ENCODE results near the gene ANP32E.

The ANP32E gene

GRCh38 chr1:150281758-150282557, 46.0 kb upstream of the ANP32E start, which contains the start of gene CIART:
Gene CIART, plus strand, starts transcription at chr1:150282554. Its CDS starts 714 bp downstream, at chr1:150283268.
- no peaks in the 10 kb centered on the region for H3K36me3 ChIP-seq (ENCODE audit: low read length)
- H3K27me3 ChIP-seq (ENCODE audit: low read length), result no peaks in the 10 kb centered on the region
- H3K9ac ChIP-seq (ENCODE audit: low read length), result peak within 1 kb of the TSS; percentile 38; the same call in 1 of the 2 replicates
- H3F3A ChIP-seq (ENCODE audit: insufficient read depth), result no peaks in the 10 kb centered on the region
- TF ChIP-seq EZH2phosphoT487 (conservative IDR thresholded peaks at IDR 0.05; ENCODE audit: low read length), result no peak
- TF ChIP-seq, protein P1, sequence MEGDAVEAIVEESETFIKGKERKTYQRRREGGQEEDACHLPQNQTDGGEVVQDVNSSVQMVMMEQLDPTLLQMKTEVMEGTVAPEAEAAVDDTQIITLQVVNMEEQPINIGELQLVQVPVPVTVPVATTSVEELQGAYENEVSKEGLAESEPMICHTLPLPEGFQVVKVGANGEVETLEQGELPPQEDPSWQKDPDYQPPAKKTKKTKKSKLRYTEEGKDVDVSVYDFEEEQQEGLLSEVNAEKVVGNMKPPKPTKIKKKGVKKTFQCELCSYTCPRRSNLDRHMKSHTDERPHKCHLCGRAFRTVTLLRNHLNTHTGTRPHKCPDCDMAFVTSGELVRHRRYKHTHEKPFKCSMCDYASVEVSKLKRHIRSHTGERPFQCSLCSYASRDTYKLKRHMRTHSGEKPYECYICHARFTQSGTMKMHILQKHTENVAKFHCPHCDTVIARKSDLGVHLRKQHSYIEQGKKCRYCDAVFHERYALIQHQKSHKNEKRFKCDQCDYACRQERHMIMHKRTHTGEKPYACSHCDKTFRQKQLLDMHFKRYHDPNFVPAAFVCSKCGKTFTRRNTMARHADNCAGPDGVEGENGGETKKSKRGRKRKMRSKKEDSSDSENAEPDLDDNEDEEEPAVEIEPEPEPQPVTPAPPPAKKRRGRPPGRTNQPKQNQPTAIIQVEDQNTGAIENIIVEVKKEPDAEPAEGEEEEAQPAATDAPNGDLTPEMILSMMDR (IDR thresholded peaks at IDR 0.05; ENCODE audit: insufficient read depth, low read length, poor library complexity, severe bottlenecking), result no peak
- H3K9me3 ChIP-seq (ENCODE audit: insufficient read depth, low read length), result no peaks in the 10 kb centered on the region
- peak within 1 kb of the TSS; percentile 96 for H2AFZ ChIP-seq (ENCODE audit: low read depth, low read length, severe bottlenecking)
- H4K20me1 ChIP-seq (ENCODE audit: low read depth, low read length), result no peaks in the 10 kb centered on the region
- no peak within 1 kb of the TSS for H3K4me3 ChIP-seq (ENCODE audit: insufficient read depth, low read length, poor library complexity, severe bottlenecking)
- H3K79me2 ChIP-seq (ENCODE audit: insufficient read depth, low read length), result no peaks in the 10 kb centered on the region
- no peak within 1 kb of the TSS for H3K27ac ChIP-seq (ENCODE audit: low read depth, low read length)
- peak within 1 kb of the TSS; percentile 51 for H3K4me2 ChIP-seq (ENCODE audit: low read depth, low read length, poor library complexity, severe bottlenecking)
- H3K9me2 ChIP-seq (replicated peaks; ENCODE audit: insufficient read depth, low read length), result no peaks in the 10 kb centered on the region

DNA sequence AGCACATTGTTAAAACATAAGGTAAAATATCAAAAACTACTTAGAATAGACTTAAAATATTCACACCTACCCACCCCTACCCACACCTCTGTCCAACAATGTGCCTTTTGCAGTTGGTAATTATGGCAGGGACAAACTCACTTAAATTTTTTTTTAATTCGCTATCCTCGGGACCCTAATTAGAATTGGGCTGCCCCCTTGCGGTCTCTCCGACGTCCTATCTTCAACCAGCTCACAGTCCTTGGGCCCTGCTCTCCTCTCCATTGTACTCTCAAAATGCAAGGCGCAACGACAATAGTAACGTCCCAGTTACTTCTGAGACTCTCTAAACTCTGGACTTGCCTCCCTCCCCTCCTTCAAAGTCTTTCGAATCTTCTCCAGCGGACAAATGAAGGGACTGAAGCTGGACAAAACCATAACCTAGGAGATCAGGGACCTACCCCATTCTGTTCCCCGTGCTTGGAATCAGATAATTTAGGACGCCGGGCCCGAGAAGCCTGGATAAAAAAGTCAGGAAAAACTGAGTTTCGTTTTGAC, 45.4 kb upstream of the ANP32E start:
- Histone ChIP-seq H3K9ac (ENCODE audit: low read length) (peak overlapping the region; percentile 38; the same call in 1 of the 2 replicates), H3K27ac (ENCODE audit: low read depth, low read length) (no peak overlapping the region), H3K79me2 (ENCODE audit: insufficient read depth, low read length) (no peaks in the 10 kb centered on the region), H3K4me3 (ENCODE audit: insufficient read depth, low read length, poor library complexity, severe bottlenecking) (no peak overlapping the region), H3K9me3 (ENCODE audit: insufficient read depth, low read length) (no peaks in the 10 kb centered on the region), H4K20me1 (ENCODE audit: low read depth, low read length) (no peaks in the 10 kb centered on the region), H3F3A (ENCODE audit: insufficient read depth) (no peaks in the 10 kb centered on the region), H3K4me2 (ENCODE audit: low read depth, low read length, poor library complexity, severe bottlenecking) (peak overlapping the region; percentile 51), H3K27me3 (ENCODE audit: low read length) (no peaks in the 10 kb centered on the region), H3K36me3 (ENCODE audit: low read length) (no peaks in the 10 kb centered on the region), H2AFZ (ENCODE audit: low read depth, low read length, severe bottlenecking) (peak overlapping the region; percentile 96), H3K9me2 (replicated peaks; ENCODE audit: insufficient read depth, low read length) (no peaks in the 10 kb centered on the region)
- TF ChIP-seq, protein P1 (IDR thresholded peaks at IDR 0.05; ENCODE audit: insufficient read depth, low read length, poor library complexity, severe bottlenecking), result peak; percentile 86
- no peak for TF ChIP-seq EZH2phosphoT487 (conservative IDR thresholded peaks at IDR 0.05; ENCODE audit: low read length)

GRCh38 chr1:150280138-150280707, 44.3 kb upstream of the ANP32E start:
- no peak overlapping the region for H3K9ac ChIP-seq (ENCODE audit: low read length)
- H3K27me3 ChIP-seq (ENCODE audit: low read length), result no peaks in the 10 kb centered on the region
- H3K4me3 ChIP-seq (ENCODE audit: insufficient read depth, low read length, poor library complexity, severe bottlenecking), result no peak overlapping the region
- TF ChIP-seq, protein P1 (IDR thresholded peaks at IDR 0.05; ENCODE audit: insufficient read depth, low read length, poor library complexity, severe bottlenecking), result no peak
- TF ChIP-seq EZH2phosphoT487 (conservative IDR thresholded peaks at IDR 0.05; ENCODE audit: low read length), result no peak
- H3K79me2 ChIP-seq (ENCODE audit: insufficient read depth, low read length), result no peaks in the 10 kb centered on the region
- H3K9me3 ChIP-seq (ENCODE audit: insufficient read depth, low read length), result no peaks in the 10 kb centered on the region
- H3K9me2 ChIP-seq (replicated peaks; ENCODE audit: insufficient read depth, low read length), result no peaks in the 10 kb centered on the region
- no peaks in the 10 kb centered on the region for H3K36me3 ChIP-seq (ENCODE audit: low read length)
- H2AFZ ChIP-seq (ENCODE audit: low read depth, low read length, severe bottlenecking), result no peak overlapping the region
- no peaks in the 10 kb centered on the region for H4K20me1 ChIP-seq (ENCODE audit: low read depth, low read length)
- H3K4me2 ChIP-seq (ENCODE audit: low read depth, low read length, poor library complexity, severe bottlenecking), result no peak overlapping the region
- no peaks in the 10 kb centered on the region for H3F3A ChIP-seq (ENCODE audit: insufficient read depth)
- no peak overlapping the region for H3K27ac ChIP-seq (ENCODE audit: low read depth, low read length)
